Neural progenitor cell (in vitro differentiated cells): ENCODE data around the gene ASAH2.

Source experiments
- EZH2 ChIP-seq: fragments of 200-600 bp; sonication (generic); IDR thresholded peaks from 2 replicates; pipeline ENCODE4 v1.6.1; 2017; ENCODE audit warnings: antibody characterized with exemption, mild to moderate bottlenecking, moderate library complexity
- TF ChIP-seq, protein P1 (sequence below): fragments of 200-600 bp; sonication (generic); IDR thresholded peaks from 2 replicates; pipeline ENCODE4 v1.5.1; 2017; ENCODE audit warnings: antibody characterized with exemption, mild to moderate bottlenecking

DNA sequence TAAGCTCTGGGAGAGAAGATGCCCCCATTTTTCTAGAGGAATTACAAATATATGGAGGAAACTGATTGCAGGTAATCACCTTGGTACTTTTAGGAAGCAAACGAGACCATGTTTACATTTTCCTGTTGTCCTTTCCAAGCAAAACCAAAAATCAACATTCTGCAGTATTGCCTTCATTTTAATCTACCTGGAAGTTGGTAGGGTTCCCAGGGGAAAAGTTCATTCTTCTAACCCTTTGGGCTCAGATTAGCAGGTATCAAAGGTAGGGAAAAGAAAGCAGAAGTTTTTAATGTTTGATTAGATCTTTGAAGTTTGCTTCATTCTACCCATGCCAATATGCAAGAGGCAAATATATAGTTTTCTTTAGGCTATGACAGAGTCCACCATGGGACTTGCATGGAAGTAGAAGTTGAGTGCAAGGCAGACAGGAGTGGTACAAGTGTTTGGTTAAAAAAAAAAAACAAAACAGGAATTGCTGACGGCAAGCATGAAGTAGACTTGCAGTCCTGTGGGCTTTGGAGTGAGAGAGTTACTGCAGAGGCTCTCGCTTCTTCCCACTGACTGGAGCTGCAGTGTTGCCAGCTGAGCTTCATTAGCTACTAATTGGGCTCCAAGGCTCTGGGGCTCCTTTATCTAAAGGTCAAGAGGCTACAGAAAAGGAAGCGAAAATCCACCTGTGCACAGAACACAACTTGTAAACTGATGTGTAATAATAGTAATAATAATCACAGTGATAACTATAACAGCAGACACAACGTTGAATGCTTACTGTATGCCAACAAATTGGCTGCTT, 28.9 kb upstream of the ASAH2 start:
- TF ChIP-seq, protein P1, sequence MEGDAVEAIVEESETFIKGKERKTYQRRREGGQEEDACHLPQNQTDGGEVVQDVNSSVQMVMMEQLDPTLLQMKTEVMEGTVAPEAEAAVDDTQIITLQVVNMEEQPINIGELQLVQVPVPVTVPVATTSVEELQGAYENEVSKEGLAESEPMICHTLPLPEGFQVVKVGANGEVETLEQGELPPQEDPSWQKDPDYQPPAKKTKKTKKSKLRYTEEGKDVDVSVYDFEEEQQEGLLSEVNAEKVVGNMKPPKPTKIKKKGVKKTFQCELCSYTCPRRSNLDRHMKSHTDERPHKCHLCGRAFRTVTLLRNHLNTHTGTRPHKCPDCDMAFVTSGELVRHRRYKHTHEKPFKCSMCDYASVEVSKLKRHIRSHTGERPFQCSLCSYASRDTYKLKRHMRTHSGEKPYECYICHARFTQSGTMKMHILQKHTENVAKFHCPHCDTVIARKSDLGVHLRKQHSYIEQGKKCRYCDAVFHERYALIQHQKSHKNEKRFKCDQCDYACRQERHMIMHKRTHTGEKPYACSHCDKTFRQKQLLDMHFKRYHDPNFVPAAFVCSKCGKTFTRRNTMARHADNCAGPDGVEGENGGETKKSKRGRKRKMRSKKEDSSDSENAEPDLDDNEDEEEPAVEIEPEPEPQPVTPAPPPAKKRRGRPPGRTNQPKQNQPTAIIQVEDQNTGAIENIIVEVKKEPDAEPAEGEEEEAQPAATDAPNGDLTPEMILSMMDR, result no peak
- no peak for TF ChIP-seq EZH2
